ENCODE measurements around the gene MAP4K4.
A peak's percentile ranks its signal among the peaks of the same experiment; 100 is the strongest.

The MAP4K4 gene

GRCh38 chr2:101697124-101698013 is at the start of gene MAP4K4:
TSS of gene MAP4K4 (plus strand) at chr2:101697707. CDS start at chr2:101698081, 374 bp downstream.
- DNase-seq (ENCODE audit: low read depth, low spot score), result peak; percentile 38

- DNase-seq (ENCODE audit: low read depth, low spot score), result no peak
Measured at GRCh38 chr2:101653469-101653868, 44.0 kb upstream of the MAP4K4 start.

- no peak for DNase-seq (ENCODE audit: low read depth, low spot score)
Measured at GRCh38 chr2:101655702-101656422, 41.6 kb upstream of the MAP4K4 start.

- DNase-seq (ENCODE audit: low read depth, low spot score), result no peak
Measured at GRCh38 chr2:101657787-101658186, 39.7 kb upstream of the MAP4K4 start.

GRCh38 chr2:101658387-101658786 is 39.1 kb upstream of the MAP4K4 start:
- no peak for DNase-seq (ENCODE audit: low read depth, low spot score)

- no peak for DNase-seq (ENCODE audit: low read depth, low spot score)
Measured at GRCh38 chr2:101665312-101665711, 32.2 kb upstream of the MAP4K4 start.

GRCh38 chr2:101667823-101668222 is 29.7 kb upstream of the MAP4K4 start:
- no peak for DNase-seq (ENCODE audit: low read depth, low spot score)

GRCh38 chr2:101672047-101672446 is 25.5 kb upstream of the MAP4K4 start:
- DNase-seq (ENCODE audit: low read depth, low spot score), result no peak

GRCh38 chr2:101673920-101674319 is 23.6 kb upstream of the MAP4K4 start:
- DNase-seq (ENCODE audit: low read depth, low spot score), result no peak

GRCh38 chr2:101675512-101675911 is 22.0 kb upstream of the MAP4K4 start:
- DNase-seq (ENCODE audit: low read depth, low spot score), result no peak

GRCh38 chr2:101676674-101677073 is 20.8 kb upstream of the MAP4K4 start:
- DNase-seq (ENCODE audit: low read depth, low spot score), result no peak

- no peak for DNase-seq (ENCODE audit: low read depth, low spot score)
Measured at GRCh38 chr2:101677658-101678057, 19.8 kb upstream of the MAP4K4 start.

- no peak for DNase-seq (ENCODE audit: low read depth, low spot score)
Measured at GRCh38 chr2:101678379-101678778, 19.1 kb upstream of the MAP4K4 start.

- DNase-seq (ENCODE audit: low read depth, low spot score), result no peak
Measured at GRCh38 chr2:101679037-101679726, 18.3 kb upstream of the MAP4K4 start.

- DNase-seq (ENCODE audit: low read depth, low spot score), result no peak
Measured at GRCh38 chr2:101679801-101680487, 17.6 kb upstream of the MAP4K4 start.

- DNase-seq (ENCODE audit: low read depth, low spot score), result no peak
Measured at GRCh38 chr2:101682311-101682710, 15.2 kb upstream of the MAP4K4 start.

- no peak for DNase-seq (ENCODE audit: low read depth, low spot score)
Measured at GRCh38 chr2:101684313-101684712, 13.2 kb upstream of the MAP4K4 start.

GRCh38 chr2:101688261-101688660 is 9.2 kb upstream of the MAP4K4 start:
- no peak for DNase-seq (ENCODE audit: low read depth, low spot score)

- no peak for DNase-seq (ENCODE audit: low read depth, low spot score)
Measured at GRCh38 chr2:101689114-101689825, 8.2 kb upstream of the MAP4K4 start.

GRCh38 chr2:101690547-101691152 is 6.9 kb upstream of the MAP4K4 start:
- DNase-seq (ENCODE audit: low read depth, low spot score), result no peak

- DNase-seq (ENCODE audit: low read depth, low spot score), result no peak
Measured at GRCh38 chr2:101692041-101692440, 5.5 kb upstream of the MAP4K4 start.
